GM12874 (cell line): ENCODE data around the gene HIRIP3.

Source experiments
- CTCF ChIP-seq: IDR thresholded peaks from 2 replicates; pipeline ENCODE4 v1.5.1; 2011; ENCODE audit warnings: low read depth, mild to moderate bottlenecking, control low read depth, low read length, moderate library complexity; ENCODE audit not compliant: insufficient read depth

The HIRIP3 gene

GRCh38 chr16:30009990-30010843 is 14.8 kb upstream of the HIRIP3 start:
- TF ChIP-seq CTCF: no peak

GRCh38 chr16:30009085-30009862 is 13.9 kb upstream of the HIRIP3 start:
- TF ChIP-seq CTCF: no peak

- TF ChIP-seq CTCF: no peak
These were observed 12.0 kb upstream of the HIRIP3 start for GRCh38 chr16:30007378-30007895.

- TF ChIP-seq CTCF: no peak
These were observed 11.4 kb upstream of the HIRIP3 start for GRCh38 chr16:30006659-30007377.

- TF ChIP-seq CTCF: no peak
These were observed 10.7 kb upstream of the HIRIP3 start for GRCh38 chr16:30006095-30006473.

GRCh38 chr16:30005341-30006094 is 10.1 kb upstream of the HIRIP3 start:
- peak; percentile 74 for TF ChIP-seq CTCF
